Choroid plexus epithelial cell (primary cell): ENCODE data around the gene TMEM184A.
"Not testable (repeated sequence)": the region's sequence is repeated elsewhere in the genome, so short reads cannot be mapped to it uniquely, and the experiment has no call there.

Source experiments
- DNase-seq: peaks from one replicate; pipeline ENCODE4 v3.0.0-alpha.2; 2010; ENCODE audit warnings: low read depth
- H3K4me3 ChIP-seq: 2 replicates; pipeline ENCODE4 v1.5.1; 2011; ENCODE audit warnings: low read depth, mild to moderate bottlenecking, control low read depth, low read length, moderate library complexity
- TF ChIP-seq, protein P1 (sequence below): conservative IDR thresholded peaks from 2 replicates; pipeline ENCODE4 v1.5.1; 2011; ENCODE audit warnings: low read depth, mild to moderate bottlenecking, control low read depth, inconsistent platforms, low read length, moderate library complexity

Gene TMEM184A

DNA sequence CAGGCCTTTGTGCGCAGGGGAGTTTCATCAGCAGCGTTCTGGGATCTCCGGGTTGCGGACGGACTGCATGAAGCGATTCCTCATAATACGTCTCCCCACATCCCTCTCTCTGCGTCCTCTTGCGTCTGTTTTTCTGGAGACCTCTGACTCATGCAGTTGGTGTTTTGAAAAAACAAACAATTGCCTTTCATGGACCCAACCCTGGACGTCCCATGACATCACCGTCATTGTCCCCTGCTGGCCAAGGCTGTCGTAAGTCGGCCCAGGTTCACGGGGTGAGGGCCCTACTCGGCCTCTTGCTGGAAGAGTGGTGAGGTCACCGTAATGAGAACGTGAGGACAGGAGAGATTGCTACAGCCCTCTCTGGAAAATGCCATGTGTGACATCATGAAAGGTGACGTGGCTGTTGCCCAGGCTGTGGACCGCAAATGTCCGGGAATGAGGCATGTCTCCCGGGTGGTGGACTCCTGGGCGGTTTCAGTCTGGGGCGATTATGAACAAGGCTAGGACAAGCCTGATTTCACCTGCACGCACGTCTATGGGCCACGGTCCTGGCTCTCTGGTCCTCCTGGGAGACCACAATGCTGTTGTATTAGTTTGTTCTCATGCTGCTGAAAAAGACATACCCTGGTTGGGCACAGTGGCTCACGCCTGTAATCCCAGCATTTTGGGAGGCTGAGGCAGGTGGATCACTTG, 35.3 kb downstream of the TMEM184A start:
- DNase-seq, result peak; percentile 99
- TF ChIP-seq, protein P1, sequence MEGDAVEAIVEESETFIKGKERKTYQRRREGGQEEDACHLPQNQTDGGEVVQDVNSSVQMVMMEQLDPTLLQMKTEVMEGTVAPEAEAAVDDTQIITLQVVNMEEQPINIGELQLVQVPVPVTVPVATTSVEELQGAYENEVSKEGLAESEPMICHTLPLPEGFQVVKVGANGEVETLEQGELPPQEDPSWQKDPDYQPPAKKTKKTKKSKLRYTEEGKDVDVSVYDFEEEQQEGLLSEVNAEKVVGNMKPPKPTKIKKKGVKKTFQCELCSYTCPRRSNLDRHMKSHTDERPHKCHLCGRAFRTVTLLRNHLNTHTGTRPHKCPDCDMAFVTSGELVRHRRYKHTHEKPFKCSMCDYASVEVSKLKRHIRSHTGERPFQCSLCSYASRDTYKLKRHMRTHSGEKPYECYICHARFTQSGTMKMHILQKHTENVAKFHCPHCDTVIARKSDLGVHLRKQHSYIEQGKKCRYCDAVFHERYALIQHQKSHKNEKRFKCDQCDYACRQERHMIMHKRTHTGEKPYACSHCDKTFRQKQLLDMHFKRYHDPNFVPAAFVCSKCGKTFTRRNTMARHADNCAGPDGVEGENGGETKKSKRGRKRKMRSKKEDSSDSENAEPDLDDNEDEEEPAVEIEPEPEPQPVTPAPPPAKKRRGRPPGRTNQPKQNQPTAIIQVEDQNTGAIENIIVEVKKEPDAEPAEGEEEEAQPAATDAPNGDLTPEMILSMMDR, result no peak
- no peak overlapping the region for H3K4me3 ChIP-seq

DNA sequence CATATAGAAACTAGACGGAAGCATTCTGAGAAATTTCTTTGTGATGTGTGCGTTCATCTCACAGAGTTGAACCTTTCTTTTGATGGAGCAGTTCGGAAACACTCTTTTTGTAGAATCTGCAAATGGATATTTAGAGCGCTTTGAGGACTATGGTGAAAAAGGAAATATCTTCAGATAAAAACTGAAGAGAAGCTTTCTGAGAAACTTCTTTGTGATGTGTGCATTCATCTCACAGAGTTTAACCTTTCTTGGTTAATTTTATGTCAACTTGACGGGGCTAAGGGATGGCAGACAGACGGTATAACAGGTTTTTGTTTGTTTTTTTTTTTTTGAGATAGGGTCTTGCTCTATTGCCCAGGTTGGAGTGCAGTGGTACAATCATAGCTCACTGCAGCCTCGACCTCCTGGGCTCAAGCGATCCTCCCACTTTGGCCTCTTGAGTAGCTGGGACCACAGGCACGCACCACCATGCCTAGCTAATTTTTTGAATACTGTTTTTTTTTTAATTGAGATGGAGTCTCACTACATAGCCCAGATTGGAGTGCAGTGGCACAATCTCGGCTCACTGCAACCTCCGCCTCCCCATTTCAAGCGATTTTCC, 36.6 kb downstream of the TMEM184A start:
- DNase-seq, H3K4me3 ChIP-seq: not testable (repeated sequence)

DNA sequence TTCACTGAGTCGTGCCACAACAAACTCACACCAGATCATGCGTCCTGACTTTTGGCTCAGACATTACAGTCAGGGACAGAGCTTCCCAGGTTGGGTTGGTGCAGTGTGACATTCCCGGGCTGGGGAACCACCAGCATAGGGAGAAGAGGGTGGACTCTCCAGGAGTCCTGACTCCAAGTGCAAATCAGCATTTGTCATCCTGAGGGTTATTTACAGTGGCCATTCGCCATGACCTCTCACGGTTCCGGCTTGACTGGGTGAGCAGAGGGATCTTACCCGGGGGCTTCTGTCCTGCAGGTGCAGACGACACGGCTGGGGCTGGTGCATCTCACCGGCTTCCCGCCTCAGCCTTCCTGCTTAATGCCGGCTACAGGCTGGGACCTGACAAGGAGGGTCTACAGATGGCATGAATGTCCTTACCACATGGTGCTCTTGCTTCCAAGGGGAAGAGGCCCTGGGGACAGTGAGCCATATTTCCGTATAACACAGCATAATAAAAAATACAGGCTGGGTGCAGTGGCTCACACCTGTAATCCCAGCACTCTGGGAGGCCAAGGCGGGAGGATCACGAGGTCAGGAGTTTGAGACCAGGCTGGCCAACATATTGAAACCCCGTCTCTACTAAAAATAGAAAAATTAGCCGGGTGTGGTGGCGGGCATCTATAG, 39.3 kb downstream of the TMEM184A start:
- no peak for DNase-seq
- TF ChIP-seq, protein P1, result no peak
- no peak overlapping the region for H3K4me3 ChIP-seq

DNA sequence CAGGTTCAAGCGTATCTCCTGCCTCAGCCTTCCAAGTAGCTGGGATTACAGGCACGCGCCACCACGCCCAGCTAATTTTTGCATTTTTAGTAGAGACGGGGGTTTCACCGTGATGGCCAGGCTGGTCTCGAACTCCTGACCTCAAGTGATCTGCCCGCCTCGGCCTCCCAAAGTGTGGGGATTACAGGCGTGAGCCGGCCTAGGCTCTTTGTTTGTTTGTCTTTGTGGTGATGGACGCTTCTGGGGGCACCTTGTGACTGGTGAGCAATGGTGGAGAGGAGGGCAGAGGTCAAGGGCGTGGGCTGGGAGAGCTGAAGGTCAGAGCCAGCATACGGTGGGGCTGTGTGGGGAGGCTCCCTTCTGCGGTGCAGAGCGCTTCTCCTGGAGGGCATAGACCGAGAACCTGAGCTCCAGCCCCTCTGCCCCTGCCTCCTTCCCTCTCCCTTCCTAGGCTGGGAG, 40.5 kb downstream of the TMEM184A start:
- not testable (repeated sequence) for DNase-seq, H3K4me3 ChIP-seq

DNA sequence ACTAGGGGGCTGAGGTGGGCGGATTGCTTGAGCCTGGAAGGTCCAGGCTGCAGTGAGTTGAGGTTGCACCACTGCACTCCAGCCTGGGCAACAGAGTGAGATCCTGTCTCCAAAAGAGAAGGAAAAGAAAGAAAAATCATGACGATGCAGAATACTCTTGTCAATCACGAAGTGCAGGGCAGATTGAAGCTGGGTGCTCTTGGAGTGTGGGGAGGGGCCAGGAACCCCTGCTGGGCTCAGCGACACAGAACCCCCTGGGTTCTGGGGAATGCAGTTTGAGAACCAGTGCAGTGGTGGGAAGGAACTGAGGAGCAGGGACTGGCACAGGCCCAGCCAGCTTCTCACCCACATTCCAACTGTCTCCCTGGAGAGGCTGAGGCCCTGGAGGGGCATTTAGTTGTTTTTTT, 41.0 kb downstream of the TMEM184A start:
- H3K4me3 ChIP-seq, result no peak overlapping the region
- peak; percentile 61 for DNase-seq
- TF ChIP-seq, protein P1, result no peak

DNA sequence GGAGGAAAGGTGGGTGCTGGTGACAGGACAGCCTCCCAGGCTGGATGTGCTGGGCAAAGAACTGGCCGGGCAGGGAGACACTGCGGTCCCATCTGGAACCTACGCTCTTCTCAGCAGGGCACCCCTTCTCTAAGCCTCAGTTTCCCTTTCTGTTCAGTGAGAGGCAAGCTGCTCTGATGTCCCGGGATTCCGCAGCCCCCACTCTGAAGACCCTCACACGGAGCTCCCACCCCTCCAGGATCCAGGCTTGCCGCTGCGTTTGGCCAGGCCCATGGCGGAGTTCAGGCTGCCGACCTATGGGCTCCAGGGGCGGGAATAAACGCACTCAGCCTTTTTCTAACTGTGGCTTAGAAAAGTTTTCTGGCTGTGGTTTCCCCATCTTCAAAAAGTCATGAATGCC, 41.6 kb downstream of the TMEM184A start:
- TF ChIP-seq, protein P1, result no peak
- no peak for DNase-seq

DNA sequence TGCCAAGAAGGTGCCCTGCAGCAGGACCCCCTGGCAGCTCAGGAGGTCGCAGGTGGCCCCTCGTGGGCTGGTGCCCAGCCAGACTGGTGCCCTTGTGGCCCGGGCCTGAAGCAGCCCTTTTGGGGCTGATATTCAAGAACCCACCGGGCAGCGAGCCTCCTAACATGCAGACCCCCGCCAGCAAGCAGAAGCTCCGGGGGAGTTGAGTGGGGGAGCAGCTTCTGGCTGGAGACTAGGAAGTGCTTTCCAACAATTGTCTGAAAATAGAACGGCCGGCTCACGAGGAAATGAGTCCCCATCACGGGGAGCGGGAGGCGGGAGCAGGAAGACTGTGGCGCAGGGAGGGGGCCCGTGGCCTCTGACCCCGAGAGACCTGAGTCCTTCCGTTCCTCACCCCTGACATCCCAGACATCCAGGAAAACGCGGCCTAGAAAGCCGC, 42.3 kb downstream of the TMEM184A start:
- no peak overlapping the region for H3K4me3 ChIP-seq
- peak; percentile 45 for DNase-seq
- TF ChIP-seq, protein P1, result no peak

More for the DNA sequence above, 41.6 kb downstream of the TMEM184A start:
- H3K4me3 ChIP-seq, result no peak overlapping the region
